Measurements from ENCODE around the gene TBC1D10A. TPM values are rescaled to one million over a fixed set of nuclear protein-coding genes. Genes with fewer than 3 reads are reported as not detected.

The TBC1D10A gene
- total RNA-seq, 4 donors from 2014 or later, result 28.4 to 44.7 (median 35.9) TPM

DNA sequence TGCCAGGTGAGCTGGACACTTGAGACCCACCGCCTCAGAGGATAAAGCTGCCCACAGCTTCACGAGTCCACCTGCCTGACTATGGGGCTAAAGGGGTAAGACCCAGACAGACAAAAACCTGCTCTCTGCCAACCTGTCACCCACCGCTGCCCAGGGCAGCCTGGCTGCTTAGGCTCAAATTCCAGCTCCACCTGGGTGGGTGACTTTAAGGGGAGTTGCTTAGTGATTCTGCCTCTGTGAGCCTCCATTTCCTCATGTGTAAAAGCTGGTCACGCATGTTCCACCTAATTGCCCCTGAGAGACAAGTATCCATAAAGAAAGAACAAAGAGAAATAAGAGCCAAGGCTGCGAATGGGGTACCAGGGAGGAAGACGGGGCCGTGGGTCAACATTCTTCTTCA lies 33.7 kb downstream of the TBC1D10A start:
- TF ChIP-seq, protein P1, sequence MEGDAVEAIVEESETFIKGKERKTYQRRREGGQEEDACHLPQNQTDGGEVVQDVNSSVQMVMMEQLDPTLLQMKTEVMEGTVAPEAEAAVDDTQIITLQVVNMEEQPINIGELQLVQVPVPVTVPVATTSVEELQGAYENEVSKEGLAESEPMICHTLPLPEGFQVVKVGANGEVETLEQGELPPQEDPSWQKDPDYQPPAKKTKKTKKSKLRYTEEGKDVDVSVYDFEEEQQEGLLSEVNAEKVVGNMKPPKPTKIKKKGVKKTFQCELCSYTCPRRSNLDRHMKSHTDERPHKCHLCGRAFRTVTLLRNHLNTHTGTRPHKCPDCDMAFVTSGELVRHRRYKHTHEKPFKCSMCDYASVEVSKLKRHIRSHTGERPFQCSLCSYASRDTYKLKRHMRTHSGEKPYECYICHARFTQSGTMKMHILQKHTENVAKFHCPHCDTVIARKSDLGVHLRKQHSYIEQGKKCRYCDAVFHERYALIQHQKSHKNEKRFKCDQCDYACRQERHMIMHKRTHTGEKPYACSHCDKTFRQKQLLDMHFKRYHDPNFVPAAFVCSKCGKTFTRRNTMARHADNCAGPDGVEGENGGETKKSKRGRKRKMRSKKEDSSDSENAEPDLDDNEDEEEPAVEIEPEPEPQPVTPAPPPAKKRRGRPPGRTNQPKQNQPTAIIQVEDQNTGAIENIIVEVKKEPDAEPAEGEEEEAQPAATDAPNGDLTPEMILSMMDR (IDR thresholded peaks at IDR 0.05), result no peak
- TF ChIP-seq POLR2A (IDR thresholded peaks at IDR 0.05), result no peak
- peak overlapping the region in 2 of 3 donors; percentile 96 to 97 for H3K27ac ChIP-seq
- H3K9me3 ChIP-seq, result no peaks in the 10 kb centered on the region
- H3K36me3 ChIP-seq, result peaks cover 29 to 38% of the 10 kb centered on the region in 2 donors
- peaks cover 56 to 65% of the 10 kb centered on the region in 2 donors for H3K4me1 ChIP-seq
- no peak overlapping the region for H3K4me3 ChIP-seq (replicated peaks in 1 of 3)
- intact Hi-C loops (cut with DNase I), result no loop called here
- DNase-seq, result no peak
- no peaks in the 10 kb centered on the region for H3K27me3 ChIP-seq
- WGBS, 2 donors, result 93 to 98% methylated on average over 7 of the region's 7 CpGs

DNA sequence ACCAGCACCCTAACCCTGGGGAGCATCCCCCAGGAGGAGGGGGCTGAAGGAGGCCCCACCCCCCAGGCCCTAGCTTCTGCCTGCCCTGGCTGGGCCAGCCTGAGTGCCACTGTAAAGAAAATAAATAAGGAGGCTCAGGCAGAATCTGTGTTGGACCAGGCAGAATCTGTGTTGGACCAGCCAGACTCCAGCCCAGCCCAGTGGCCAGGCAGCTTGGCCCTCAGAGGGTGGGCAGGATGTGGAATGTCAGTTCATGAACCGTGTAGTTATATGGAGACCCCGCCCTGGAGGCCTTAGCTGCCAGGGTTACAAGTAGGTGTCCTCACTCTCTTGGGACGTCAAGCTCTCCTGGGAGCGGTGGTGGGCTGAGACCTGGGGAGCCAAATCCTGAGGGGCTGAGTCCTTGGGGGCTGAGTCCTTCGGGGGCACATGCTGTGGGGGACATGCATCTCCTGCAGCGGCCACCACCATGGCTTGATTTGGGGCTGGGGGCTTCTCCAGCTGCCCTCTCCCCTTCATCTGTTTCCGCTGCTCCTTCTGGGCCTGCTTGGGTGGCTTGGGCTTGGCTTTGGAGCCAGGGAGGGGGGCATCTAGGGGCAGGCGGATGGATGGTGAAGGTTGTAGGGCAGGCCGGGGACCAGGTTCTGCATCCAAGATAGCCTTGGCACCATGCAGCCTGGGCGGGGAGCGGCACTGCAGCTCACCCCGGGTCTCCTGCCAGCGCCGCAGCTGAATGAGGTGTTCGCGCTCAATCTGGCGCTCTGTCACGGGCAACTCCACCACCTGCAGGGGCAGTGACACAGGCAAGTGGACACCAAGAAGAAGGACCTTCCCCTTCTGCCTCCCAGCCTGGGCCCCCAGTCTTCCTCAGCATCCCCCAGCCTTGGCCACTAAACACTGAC lies 34.4 kb downstream of the TBC1D10A start:
- Histone ChIP-seq H3K4me1 (peaks cover 52 to 61% of the 10 kb centered on the region in 2 donors), H3K36me3 (peaks cover 28 to 38% of the 10 kb centered on the region in 2 donors), H3K4me3 (replicated peaks in 1 of 3) (no peak overlapping the region), H3K9me3 (no peaks in the 10 kb centered on the region), H3K27me3 (no peaks in the 10 kb centered on the region), H3K27ac (peak overlapping the region; percentile 96 to 97 (median 97))
- DNase-seq, result no peak
- WGBS, 2 donors, result 81 to 92% methylated on average over 6 to 14 of the region's 18 CpGs
- intact Hi-C loops (cut with DNase I), result no loop called here
- no peak for TF ChIP-seq POLR2A (IDR thresholded peaks at IDR 0.05)
- TF ChIP-seq, protein P1 (IDR thresholded peaks at IDR 0.05), result no peak

DNA sequence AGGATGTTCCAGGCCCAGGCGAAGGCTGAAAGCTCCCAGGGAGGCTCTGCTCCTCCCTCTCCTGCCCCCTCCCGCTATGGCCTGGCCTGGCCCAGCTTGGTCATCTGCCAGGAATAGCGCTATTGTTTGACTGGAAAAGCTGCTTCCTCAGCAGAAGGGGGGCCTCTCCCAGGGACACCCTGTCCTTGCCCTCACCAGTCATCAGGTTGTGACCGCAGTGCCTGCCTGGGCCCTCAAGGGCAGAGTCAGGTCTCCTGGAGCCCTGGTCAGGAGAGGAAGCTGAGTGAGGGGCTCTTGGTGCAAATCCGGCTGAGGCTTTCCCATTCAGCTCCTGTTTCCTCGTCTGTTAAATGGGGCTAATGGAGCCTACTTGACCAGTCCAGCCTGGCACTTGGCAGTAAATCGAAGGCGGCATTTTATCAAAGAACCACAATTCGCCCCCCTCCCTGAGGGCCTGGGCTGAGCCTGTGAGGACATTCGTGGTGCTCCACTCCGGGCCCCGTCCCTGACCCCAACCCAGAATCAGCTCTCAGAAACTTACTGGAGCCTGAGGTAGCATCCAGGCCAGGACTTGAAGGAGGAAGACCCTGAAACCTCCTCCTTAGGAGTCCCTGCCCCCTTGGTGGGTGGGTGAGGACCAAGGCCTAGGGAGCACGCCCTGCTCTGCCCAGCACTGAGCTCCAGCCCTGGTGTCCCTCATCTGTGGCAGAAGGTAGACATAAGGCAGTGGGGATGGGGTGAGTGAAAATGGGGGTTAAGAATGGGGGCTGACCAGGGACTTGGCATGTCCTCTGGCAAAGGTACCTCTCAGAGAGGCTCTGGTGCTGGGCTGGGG lies 35.5 kb downstream of the TBC1D10A start:
- intact Hi-C loops (cut with DNase I), result no loop called here
- WGBS, 2 donors, result 29 to 52% methylated on average over 7 to 9 of the region's 13 CpGs
- TF ChIP-seq POLR2A (IDR thresholded peaks at IDR 0.05), result peak in 1 of 2 donors; percentile 65
- TF ChIP-seq, protein P1 (IDR thresholded peaks at IDR 0.05), result no peak
- H3K4me3 ChIP-seq (replicated peaks in 1 of 3), result no peak overlapping the region
- H3K4me1 ChIP-seq, result peaks cover 42 to 51% of the 10 kb centered on the region in 2 donors
- peak overlapping the region; percentile 96 to 97 (median 97) for H3K27ac ChIP-seq
- peak; percentile 98 for DNase-seq
- H3K27me3 ChIP-seq, result no peaks in the 10 kb centered on the region
- peaks cover 26 to 38% of the 10 kb centered on the region in 2 donors for H3K36me3 ChIP-seq
- H3K9me3 ChIP-seq, result no peaks in the 10 kb centered on the region

DNA sequence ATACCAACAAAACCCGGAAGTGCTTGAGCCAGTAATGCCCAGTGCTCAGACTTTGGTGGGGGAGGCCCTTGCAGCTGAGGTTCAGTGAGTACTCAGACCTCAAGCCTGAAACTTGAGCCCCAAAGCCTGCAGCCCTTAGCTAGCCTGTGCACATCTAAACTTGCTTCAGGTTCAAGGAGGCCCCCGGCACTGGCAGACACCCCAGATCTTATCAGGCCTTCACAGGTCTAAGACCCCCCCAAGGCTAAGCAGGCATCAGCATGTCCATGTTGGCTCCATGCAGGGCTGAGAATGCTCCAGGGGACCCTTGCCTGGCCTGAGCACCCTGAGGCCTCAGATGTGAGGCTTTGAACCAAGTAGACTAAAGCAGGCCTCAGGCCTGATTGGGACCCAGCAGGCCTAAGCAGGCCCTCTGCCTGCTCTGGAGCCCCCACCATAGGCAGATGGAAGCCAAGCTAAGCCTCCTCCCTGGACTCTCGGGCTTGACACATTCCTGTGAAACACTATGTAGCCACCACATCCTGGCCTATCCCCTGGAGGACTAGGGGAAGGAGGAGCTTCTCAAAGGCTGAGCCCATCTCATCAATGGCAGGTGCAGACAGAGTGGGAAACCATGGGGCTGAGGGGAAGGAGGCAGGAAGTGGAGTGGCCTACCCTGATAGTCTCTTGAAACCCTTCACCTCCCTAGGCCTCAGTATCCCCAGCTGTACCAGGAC lies 36.2 kb downstream of the TBC1D10A start:
- Histone ChIP-seq H3K27ac (peak overlapping the region; percentile 96 to 97 (median 97)), H3K4me1 (peaks cover 35 to 43% of the 10 kb centered on the region in 2 donors), H3K4me3 (replicated peaks in 1 of 3) (peak overlapping the region in 1 of 3 donors; percentile 23), H3K27me3 (no peaks in the 10 kb centered on the region), H3K9me3 (no peaks in the 10 kb centered on the region), H3K36me3 (peaks cover 27 to 35% of the 10 kb centered on the region in 2 donors)
- TF ChIP-seq POLR2A (IDR thresholded peaks at IDR 0.05), result no peak
- TF ChIP-seq, protein P1 (IDR thresholded peaks at IDR 0.05), result no peak
- intact Hi-C loops (cut with DNase I), result no loop called here
- peak in 1 of 2 donors; percentile 49 for DNase-seq
- 26 to 28% methylated on average over 2 to 3 of the region's 3 CpGs for WGBS, 2 donors
